Lower leg skin (tissue), 3 donors: ENCODE results near the gene LRBA.

Source experiments
- CTCF ChIP-seq, 3 donors: fragments of 450-650 bp; IDR thresholded peaks; one replicate each; pipeline ENCODE4 v1.5.1; 2016; ENCODE audit warnings: antibody characterized with exemption in 3 of 3, mild to moderate bottlenecking in 3 of 3, moderate library complexity in 2 of 3
- POLR2A ChIP-seq, 2 donors: fragments of 450-650 bp; IDR thresholded peaks; one replicate each; pipeline ENCODE4 v1.6.1; 2016 to 2017; ENCODE audit warnings: antibody characterized with exemption in 2 of 2, mild to moderate bottlenecking in 1 of 2, moderate library complexity in 1 of 2

- no peak for TF ChIP-seq CTCF (IDR thresholded peaks at IDR 0.05)
- no peak for TF ChIP-seq POLR2A (IDR thresholded peaks at IDR 0.05)
These were observed 619.2 kb downstream of the LRBA start for GRCh38 chr4:150395872-150396271.
